ENCODE measurements around the gene BDKRB1. TPM values are rescaled to one million over a fixed set of nuclear protein-coding genes. Genes with fewer than 3 reads are reported as not detected.
"Not testable (repeated sequence)": the region's sequence is repeated elsewhere in the genome, so short reads cannot be mapped to it uniquely, and the experiment has no call there.

Gene BDKRB1
- total RNA-seq, 1 experiment from 2014 or later, result 1.4 TPM

DNA sequence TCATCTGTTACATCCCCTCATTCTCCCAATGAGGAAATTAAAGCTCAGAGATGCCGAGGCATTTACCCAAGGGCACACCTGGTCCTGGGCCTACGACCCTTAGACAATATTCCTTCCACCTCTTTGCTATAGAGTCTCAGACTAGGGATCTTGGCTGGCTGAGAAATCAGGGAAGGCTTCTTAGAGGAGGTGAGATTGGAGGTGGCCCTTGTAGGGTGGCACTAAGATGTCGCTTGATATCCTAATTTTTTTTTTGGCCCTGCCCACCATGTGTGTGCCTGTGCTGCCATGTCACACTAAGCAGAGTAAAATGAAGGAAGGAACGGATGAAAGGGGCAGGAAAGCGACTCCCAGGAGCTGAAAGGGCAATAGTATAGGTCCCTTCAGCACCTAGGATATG lies 30.8 kb upstream of the BDKRB1 start:
- H3K27me3 ChIP-seq (ENCODE audit: control insufficient read depth, insufficient read depth, low read length), result no peaks in the 10 kb centered on the region
- no peak overlapping the region for H3K4me3 ChIP-seq (ENCODE audit: insufficient read depth, low read depth, low read length)
- H3K36me3 ChIP-seq (replicated peaks; ENCODE audit: control insufficient read depth, insufficient read depth, low read length), result no peaks in the 10 kb centered on the region
- DNase-seq, result no peak

DNA sequence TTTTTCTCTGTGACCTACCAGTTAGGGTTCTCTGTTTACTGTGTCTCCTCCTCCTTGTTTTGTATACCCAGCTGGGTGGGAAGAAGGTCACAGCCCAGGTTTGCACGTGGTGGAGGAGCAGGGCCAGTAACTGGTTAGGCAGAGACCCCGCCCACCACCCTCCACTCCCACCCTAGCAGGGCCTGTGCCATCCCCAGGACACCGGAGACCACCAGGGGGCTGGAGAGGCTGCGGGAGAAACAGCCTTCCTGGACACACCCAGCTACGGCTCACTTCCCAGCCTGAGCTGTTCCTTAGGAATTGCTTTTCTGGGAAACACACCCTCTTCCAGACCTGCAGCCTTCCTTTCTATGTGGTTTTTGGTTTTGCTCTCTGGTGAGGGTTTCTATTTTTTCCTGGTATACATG lies 30.3 kb upstream of the BDKRB1 start:
- H3K4me3 ChIP-seq (ENCODE audit: insufficient read depth, low read depth, low read length), result no peak overlapping the region
- DNase-seq, result peak; percentile 82
- H3K36me3 ChIP-seq (replicated peaks; ENCODE audit: control insufficient read depth, insufficient read depth, low read length), result no peaks in the 10 kb centered on the region
- H3K27me3 ChIP-seq (ENCODE audit: control insufficient read depth, insufficient read depth, low read length), result no peaks in the 10 kb centered on the region

DNA sequence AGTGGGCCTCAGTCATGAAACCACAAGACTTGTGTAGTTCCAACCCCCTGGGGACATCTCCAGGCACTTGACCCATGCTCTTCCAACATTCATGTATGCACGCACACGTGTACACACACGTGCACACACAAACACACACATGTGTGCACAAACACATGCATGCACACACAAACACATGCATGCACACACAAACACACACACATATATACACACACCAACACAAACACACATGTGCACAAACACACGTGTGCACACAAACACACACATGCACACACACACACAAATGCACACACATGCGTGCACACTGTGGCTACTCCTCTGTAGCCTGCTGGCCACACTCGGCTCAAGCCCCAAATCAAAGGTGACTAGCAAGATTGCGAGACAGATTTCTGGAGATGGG lies 28.6 kb upstream of the BDKRB1 start:
- H3K36me3 ChIP-seq (replicated peaks; ENCODE audit: control insufficient read depth, insufficient read depth, low read length), result no peaks in the 10 kb centered on the region
- H3K27me3 ChIP-seq (ENCODE audit: control insufficient read depth, insufficient read depth, low read length), result no peaks in the 10 kb centered on the region
- DNase-seq, result no peak
- H3K4me3 ChIP-seq (ENCODE audit: insufficient read depth, low read depth, low read length), result no peak overlapping the region

DNA sequence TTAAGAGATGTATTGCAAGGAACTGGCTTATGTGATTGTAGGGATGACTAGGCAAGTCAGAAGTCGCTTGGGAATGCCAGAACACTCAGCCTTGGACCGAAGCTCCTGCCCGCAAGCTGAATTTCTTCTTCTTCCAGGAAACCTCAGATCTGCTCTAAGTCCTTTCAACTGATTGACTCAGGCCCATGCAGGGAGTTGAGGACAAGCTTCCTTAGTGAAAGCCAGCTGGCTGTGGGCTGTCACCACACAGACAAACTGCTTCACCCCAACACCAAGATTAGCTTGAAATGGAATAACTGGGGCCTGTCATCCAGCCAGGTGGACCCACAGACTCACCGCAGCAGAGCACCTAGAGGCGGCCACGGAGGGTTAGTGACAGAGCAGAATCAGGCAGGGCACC lies 26.7 kb upstream of the BDKRB1 start:
- Histone ChIP-seq H3K27me3 (ENCODE audit: control insufficient read depth, insufficient read depth, low read length) (no peaks in the 10 kb centered on the region), H3K4me3 (ENCODE audit: insufficient read depth, low read depth, low read length) (no peak overlapping the region), H3K36me3 (replicated peaks; ENCODE audit: control insufficient read depth, insufficient read depth, low read length) (no peaks in the 10 kb centered on the region)
- no peak for DNase-seq

DNA sequence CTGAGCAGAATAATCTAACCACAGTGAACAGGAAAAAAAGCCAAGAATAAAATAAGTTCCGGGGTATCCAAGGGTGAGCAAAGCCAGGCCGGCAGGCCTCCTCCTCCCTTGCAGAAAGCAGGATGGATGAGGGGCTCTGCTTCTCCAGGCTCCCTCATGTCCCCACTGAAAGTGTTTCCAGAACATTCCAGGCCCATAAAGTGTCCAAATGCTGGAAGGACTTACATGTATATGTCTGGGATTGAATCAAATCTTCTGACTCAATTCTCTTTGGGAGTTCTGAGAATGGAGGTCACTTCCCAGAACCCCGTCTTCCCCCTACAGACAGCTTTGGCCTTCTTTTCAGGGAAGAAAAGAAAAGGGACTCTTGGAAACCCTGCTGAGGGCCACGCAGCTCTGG lies 25.0 kb upstream of the BDKRB1 start:
- no peak overlapping the region for H3K4me3 ChIP-seq (ENCODE audit: insufficient read depth, low read depth, low read length)
- H3K36me3 ChIP-seq (replicated peaks; ENCODE audit: control insufficient read depth, insufficient read depth, low read length), result no peaks in the 10 kb centered on the region
- no peaks in the 10 kb centered on the region for H3K27me3 ChIP-seq (ENCODE audit: control insufficient read depth, insufficient read depth, low read length)
- no peak for DNase-seq

DNA sequence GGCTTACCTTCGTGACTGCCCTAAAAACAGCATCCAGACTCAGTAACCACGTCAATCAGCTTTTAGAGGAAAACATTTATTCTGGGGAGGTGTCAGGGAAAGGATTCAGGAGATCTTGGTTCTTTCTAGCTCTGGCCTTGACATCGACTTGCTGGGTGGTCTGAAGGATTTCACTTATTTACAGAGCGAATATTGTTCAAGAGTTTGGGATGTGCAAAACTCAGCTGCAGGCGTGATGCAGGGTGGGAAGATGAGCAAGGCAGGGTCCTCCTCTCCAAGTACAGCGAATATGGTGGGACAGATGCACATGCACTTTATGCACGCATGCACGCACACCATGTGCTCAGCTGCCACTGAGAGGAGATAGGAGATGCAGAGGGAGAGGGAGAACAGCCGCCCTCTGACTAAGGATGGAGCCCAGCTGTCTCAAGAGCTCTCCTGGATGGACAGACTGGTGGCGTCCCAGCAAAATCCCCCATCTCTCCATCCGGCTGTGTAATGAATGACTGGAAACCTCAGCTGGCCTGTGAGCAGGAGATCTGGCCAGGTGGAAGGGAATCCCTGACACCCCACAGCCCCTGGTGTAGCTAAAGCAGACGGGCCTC lies 24.4 kb upstream of the BDKRB1 start:
- Histone ChIP-seq H3K36me3 (replicated peaks; ENCODE audit: control insufficient read depth, insufficient read depth, low read length) (no peaks in the 10 kb centered on the region), H3K27me3 (ENCODE audit: control insufficient read depth, insufficient read depth, low read length) (no peaks in the 10 kb centered on the region), H3K4me3 (ENCODE audit: insufficient read depth, low read depth, low read length) (no peak overlapping the region)
- DNase-seq, result no peak

DNA sequence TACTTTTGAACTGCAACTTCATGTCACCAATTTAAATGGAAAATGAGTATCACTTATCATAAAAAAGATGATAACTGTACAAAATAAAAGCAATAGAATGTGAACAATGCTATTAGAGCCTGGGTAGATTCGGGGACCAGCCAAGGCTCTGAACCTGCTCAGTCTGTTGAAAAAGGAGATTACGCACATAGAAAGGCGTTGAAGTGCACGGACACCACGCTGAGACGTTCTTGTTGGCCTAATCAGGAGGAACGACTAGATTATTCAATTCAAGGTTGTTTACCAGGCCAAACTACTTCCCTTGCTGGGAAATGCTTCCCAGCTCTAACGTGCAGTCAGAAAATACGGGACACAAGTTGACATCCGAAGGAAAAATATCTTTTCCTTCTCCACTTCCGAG lies 23.5 kb upstream of the BDKRB1 start:
- DNase-seq, result no peak
- Histone ChIP-seq H3K27me3 (ENCODE audit: control insufficient read depth, insufficient read depth, low read length) (no peaks in the 10 kb centered on the region), H3K36me3 (replicated peaks; ENCODE audit: control insufficient read depth, insufficient read depth, low read length) (no peaks in the 10 kb centered on the region), H3K4me3 (ENCODE audit: insufficient read depth, low read depth, low read length) (no peak overlapping the region)

DNA sequence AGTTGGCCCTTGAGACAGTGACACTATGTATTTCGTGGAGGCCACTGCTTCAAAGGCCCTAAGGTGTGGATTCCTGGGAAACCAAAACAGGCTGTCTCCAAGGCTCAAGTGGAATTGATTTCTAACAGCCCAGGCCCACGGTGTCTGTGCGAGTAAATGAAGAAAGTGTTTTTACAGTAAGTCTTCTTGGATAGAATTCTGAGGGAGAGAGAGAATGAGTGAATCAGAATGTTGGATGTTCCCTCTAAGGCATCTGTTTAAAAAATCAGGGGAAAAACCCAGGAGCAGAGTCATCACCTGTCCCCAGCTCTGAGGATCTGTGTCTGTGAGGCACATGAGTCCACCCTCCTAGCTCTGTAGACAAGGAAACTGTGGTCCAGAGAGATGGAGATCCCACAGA lies 22.3 kb upstream of the BDKRB1 start:
- Histone ChIP-seq H3K4me3 (ENCODE audit: insufficient read depth, low read depth, low read length) (no peak overlapping the region), H3K27me3 (ENCODE audit: control insufficient read depth, insufficient read depth, low read length) (no peaks in the 10 kb centered on the region), H3K36me3 (replicated peaks; ENCODE audit: control insufficient read depth, insufficient read depth, low read length) (no peaks in the 10 kb centered on the region)
- DNase-seq, result no peak

DNA sequence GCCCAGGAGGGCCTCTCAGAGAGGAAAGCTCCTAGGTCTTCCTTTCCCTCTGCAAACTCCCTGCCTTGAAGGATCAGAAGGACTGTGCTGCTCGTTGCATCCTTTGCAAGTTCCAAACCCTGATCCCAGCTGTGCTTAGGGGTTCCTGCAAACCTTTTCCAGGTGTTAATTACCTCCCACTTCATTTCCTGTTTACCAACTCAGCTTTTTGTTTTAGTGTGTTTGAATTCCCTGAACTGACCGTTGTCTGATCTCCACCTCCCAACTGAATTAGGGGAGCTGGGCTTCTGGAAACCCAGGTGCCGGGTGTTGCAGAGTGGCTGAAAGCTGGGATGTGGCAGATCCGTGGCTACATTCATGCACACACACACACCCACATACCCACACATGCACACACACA lies 20.6 kb upstream of the BDKRB1 start:
- Histone ChIP-seq H3K36me3 (replicated peaks; ENCODE audit: control insufficient read depth, insufficient read depth, low read length) (no peaks in the 10 kb centered on the region), H3K4me3 (ENCODE audit: insufficient read depth, low read depth, low read length) (no peak overlapping the region), H3K27me3 (ENCODE audit: control insufficient read depth, insufficient read depth, low read length) (no peaks in the 10 kb centered on the region)
- peak; percentile 38 for DNase-seq

DNA sequence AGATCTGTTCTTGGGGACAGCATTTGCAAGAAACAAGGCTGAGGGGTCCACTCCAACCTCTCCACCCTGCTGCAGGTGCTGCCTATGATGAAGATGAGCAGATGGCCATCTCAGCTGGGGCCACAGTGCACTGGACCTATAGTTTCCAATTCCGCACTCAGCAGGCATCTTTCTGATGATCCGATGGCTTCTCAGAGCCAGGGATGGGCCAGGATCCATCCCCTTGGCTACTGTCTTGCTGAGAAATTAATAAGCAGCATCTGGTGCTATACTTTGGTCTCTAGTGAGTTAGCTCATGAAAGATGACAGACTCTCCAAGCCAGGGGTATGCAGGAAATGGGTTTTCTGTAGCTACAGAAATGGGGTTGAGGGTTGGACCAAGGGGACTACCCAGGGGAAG lies 18.4 kb upstream of the BDKRB1 start:
- no peaks in the 10 kb centered on the region for H3K27me3 ChIP-seq (ENCODE audit: control insufficient read depth, insufficient read depth, low read length)
- H3K4me3 ChIP-seq (ENCODE audit: insufficient read depth, low read depth, low read length), result no peak overlapping the region

DNA sequence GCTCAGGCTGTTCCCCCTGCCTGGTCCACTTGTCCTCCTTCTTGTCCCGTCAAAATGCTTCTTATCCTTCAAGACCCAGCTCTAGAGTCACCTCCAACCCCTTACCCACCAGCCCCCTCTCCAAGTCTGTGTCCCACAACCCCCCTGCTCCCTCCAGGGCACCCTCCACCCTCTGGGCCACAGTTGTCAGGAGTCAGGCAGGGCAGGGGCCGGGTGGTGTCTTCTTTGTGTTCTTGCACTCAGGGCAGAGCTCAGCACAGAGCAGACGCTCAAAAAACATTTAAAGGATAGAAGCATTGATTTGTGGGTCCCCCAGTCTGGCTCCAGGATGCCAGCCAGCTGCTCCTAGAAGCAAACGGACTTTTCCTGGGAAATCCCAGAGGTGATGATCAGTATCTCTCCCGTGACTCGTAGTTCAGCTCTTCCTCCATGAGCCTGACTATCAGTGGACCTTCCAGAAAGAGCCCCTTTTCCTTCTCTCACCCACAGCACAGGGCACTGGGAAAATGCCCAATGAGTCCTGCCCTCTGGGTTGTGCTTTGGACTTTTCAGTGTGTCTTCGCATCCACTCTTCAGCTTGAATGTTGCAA lies 17.2 kb upstream of the BDKRB1 start:
- Histone ChIP-seq H3K36me3 (replicated peaks; ENCODE audit: control insufficient read depth, insufficient read depth, low read length) (no peaks in the 10 kb centered on the region), H3K4me3 (ENCODE audit: insufficient read depth, low read depth, low read length) (no peak overlapping the region), H3K27me3 (ENCODE audit: control insufficient read depth, insufficient read depth, low read length) (no peaks in the 10 kb centered on the region)
- no peak for DNase-seq

More for the DNA sequence above, 18.4 kb upstream of the BDKRB1 start:
- no peaks in the 10 kb centered on the region for H3K36me3 ChIP-seq (replicated peaks; ENCODE audit: control insufficient read depth, insufficient read depth, low read length)
- DNase-seq, result no peak

DNA sequence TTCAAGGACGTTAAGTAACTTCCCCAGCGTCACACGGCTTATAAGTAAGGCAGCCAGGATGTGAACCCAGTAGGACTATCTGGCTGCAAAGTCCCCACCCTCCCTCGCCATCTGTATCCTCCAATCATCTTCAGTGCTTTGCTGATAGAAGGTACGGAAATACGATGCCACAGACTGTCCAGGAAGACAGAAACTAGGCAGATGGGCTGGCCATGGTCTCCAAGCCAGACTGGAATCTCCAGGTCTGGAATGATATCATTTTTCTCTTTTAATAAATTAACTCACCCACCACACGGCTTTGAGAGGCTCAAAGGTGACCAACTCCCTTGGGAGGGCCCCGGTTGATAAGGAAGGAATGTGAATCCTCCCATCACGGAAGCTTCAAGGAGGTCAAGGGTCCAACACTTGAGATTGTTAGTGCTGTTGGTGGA lies 16.3 kb upstream of the BDKRB1 start:
- Histone ChIP-seq H3K27me3 (ENCODE audit: control insufficient read depth, insufficient read depth, low read length) (no peaks in the 10 kb centered on the region), H3K4me3 (ENCODE audit: insufficient read depth, low read depth, low read length) (no peak overlapping the region), H3K36me3 (replicated peaks; ENCODE audit: control insufficient read depth, insufficient read depth, low read length) (no peaks in the 10 kb centered on the region)
- DNase-seq, result no peak

DNA sequence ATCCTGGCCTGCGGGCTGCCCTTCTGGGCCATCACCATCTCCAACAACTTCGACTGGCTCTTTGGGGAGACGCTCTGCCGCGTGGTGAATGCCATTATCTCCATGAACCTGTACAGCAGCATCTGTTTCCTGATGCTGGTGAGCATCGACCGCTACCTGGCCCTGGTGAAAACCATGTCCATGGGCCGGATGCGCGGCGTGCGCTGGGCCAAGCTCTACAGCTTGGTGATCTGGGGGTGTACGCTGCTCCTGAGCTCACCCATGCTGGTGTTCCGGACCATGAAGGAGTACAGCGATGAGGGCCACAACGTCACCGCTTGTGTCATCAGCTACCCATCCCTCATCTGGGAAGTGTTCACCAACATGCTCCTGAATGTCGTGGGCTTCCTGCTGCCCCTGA lies 15.4 kb upstream of the BDKRB1 start:
- no peak for DNase-seq
- Histone ChIP-seq H3K36me3 (replicated peaks; ENCODE audit: control insufficient read depth, insufficient read depth, low read length) (no peaks in the 10 kb centered on the region), H3K4me3 (ENCODE audit: insufficient read depth, low read depth, low read length) (no peak overlapping the region), H3K27me3 (ENCODE audit: control insufficient read depth, insufficient read depth, low read length) (no peaks in the 10 kb centered on the region)

DNA sequence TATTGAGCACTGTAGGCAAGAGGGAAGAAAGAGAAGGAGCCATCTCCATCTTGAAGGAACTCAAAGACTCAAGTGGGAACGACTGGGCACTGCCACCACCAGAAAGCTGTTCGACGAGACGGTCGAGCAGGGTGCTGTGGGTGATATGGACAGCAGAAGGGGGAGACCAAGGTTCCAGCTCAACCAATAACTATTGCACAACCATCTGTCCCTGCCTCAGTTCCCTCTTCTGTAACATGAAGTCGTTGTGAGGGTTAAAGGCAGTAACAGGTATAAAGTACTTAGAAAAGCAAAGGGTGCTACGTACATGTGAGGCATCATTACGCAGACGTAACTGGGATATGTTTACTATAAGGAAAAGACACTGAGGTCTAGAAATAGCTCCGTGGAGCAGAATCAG lies 13.9 kb upstream of the BDKRB1 start:
- no peak overlapping the region for H3K4me3 ChIP-seq (ENCODE audit: insufficient read depth, low read depth, low read length)
- H3K36me3 ChIP-seq (replicated peaks; ENCODE audit: control insufficient read depth, insufficient read depth, low read length), result no peaks in the 10 kb centered on the region
- no peak for DNase-seq
- no peaks in the 10 kb centered on the region for H3K27me3 ChIP-seq (ENCODE audit: control insufficient read depth, insufficient read depth, low read length)

DNA sequence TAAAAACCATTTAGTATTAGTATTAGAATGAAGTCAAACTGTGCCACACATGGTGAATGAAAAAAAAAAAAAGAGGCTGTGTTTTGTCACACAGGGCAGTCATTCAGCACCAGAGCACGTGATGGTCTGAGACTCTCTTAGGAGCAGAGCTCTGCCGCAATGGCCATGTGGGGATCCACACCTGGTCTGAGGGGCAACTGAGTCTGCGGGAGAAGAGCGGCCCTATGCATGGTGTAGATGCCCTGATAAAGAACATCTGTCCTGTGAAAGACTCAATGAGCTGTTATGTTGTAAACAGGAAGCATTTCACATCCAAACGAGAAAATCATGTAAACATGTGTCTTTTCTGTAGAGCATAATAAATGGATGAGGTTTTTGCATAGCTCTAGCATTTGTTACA lies 12.2 kb upstream of the BDKRB1 start:
- no peak for DNase-seq
- no peaks in the 10 kb centered on the region for H3K36me3 ChIP-seq (replicated peaks; ENCODE audit: control insufficient read depth, insufficient read depth, low read length)
- no peak overlapping the region for H3K4me3 ChIP-seq (ENCODE audit: insufficient read depth, low read depth, low read length)

DNA sequence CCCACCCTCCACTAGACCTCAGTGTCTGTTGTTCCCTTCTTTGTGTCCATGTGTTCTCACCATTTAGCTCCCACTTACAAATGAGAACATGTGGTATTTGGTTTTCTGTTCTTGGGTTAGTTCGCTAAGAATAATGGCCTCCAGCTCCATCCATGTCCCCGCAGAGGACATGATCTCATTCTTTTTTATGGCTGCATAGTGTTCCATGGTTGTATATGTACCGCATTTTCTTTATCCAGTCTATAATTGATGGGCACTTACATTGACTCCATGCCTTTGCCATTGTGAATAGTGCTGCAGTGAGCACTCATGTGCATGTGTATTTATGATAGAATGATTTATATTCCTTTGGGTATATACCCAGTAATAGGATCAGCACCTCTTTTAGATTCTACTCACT lies 10.9 kb upstream of the BDKRB1 start:
- not testable (repeated sequence) for DNase-seq; H3K4me3 ChIP-seq (ENCODE audit: insufficient read depth, low read depth, low read length)

More for the DNA sequence above, 12.2 kb upstream of the BDKRB1 start:
- no peaks in the 10 kb centered on the region for H3K27me3 ChIP-seq (ENCODE audit: control insufficient read depth, insufficient read depth, low read length)

More for the DNA sequence above, 10.9 kb upstream of the BDKRB1 start:
- H3K27me3 ChIP-seq (ENCODE audit: control insufficient read depth, insufficient read depth, low read length); H3K36me3 ChIP-seq (replicated peaks; ENCODE audit: control insufficient read depth, insufficient read depth, low read length): not testable (repeated sequence)
